Trophoblast cell (in vitro differentiated cells and primary cell): ENCODE data around the gene FLYWCH1.

Source experiments
- DNase-seq, 2 donors: peaks; one replicate each; pipeline ENCODE4 v3.0.0-alpha.2; 2016
- H2AFZ ChIP-seq: 2 replicates; pipeline ENCODE4 v1.6.1; 2013; ENCODE audit warnings: low read length, moderate library complexity, mild to moderate bottlenecking; ENCODE audit not compliant: insufficient read depth, poor library complexity
- H2AK5ac ChIP-seq: 2 replicates; pipeline ENCODE4 v1.6.1; 2013; ENCODE audit warnings: mild to moderate bottlenecking, low read length
- H2BK120ac ChIP-seq: 2 replicates; pipeline ENCODE4 v1.6.1; 2013; ENCODE audit warnings: low read length, mild to moderate bottlenecking, moderate library complexity; ENCODE audit not compliant: insufficient read depth, poor library complexity
- H2BK12ac ChIP-seq: 2 replicates; pipeline ENCODE4 v1.6.1; 2013; ENCODE audit warnings: mild to moderate bottlenecking, low read length, moderate library complexity
- H2BK5ac ChIP-seq: 2 replicates; pipeline ENCODE4 v1.6.1; 2013; ENCODE audit warnings: low read length, low read depth, moderate library complexity, mild to moderate bottlenecking; ENCODE audit not compliant: poor library complexity
- H3K14ac ChIP-seq: 2 replicates; pipeline ENCODE4 v1.6.1; 2013; ENCODE audit warnings: mild to moderate bottlenecking, low read length
- H3K18ac ChIP-seq: 2 replicates; pipeline ENCODE4 v1.6.1; 2013; ENCODE audit warnings: mild to moderate bottlenecking, low read length
- H3K23ac ChIP-seq: 2 replicates; pipeline ENCODE4 v1.6.1; 2013; ENCODE audit warnings: low read length
- H3K27ac ChIP-seq: 2 replicates; pipeline ENCODE4 v1.5.1; 2013; ENCODE audit warnings: low read depth, mild to moderate bottlenecking, inconsistent platforms, low read length, moderate library complexity
- H3K27me3 ChIP-seq: 2 replicates; pipeline ENCODE4 v1.6.1; 2013; ENCODE audit warnings: inconsistent platforms, mild to moderate bottlenecking, low read length, moderate library complexity; ENCODE audit not compliant: insufficient read depth
- H3K36me3 ChIP-seq, 2 experiments: 1 replicate in 1 of 2; 2 replicates in 1 of 2; pipeline ENCODE4 v1.6.1; 2013; ENCODE audit warnings: low read length in 2 of 2, mild to moderate bottlenecking in 2 of 2, moderate library complexity in 1 of 2; ENCODE audit not compliant: insufficient read depth in 2 of 2, control insufficient read depth in 1 of 2
- H3K4ac ChIP-seq: 2 replicates; pipeline ENCODE4 v1.6.1; 2013; ENCODE audit warnings: low read depth, mild to moderate bottlenecking, low read length, moderate library complexity
- H3K4me1 ChIP-seq, 2 experiments: 1 replicate in 1 of 2; 2 replicates in 1 of 2; pipeline ENCODE4 v1.6.1; 2013; ENCODE audit warnings: low read length in 2 of 2, mild to moderate bottlenecking in 2 of 2, moderate library complexity in 1 of 2; ENCODE audit not compliant: insufficient read depth in 2 of 2, control insufficient read depth in 1 of 2
- H3K4me2 ChIP-seq: 2 replicates; pipeline ENCODE4 v1.6.1; 2013; ENCODE audit warnings: inconsistent platforms, mild to moderate bottlenecking, low read length, moderate library complexity
- H3K4me3 ChIP-seq: 2 replicates; pipeline ENCODE4 v1.5.1; 2013; ENCODE audit warnings: mild to moderate bottlenecking, low read depth, low read length, inconsistent platforms
- H3K79me1 ChIP-seq: one replicate; pipeline ENCODE4 v1.6.1; 2013; ENCODE audit warnings: low read length
- H3K79me2 ChIP-seq: 2 replicates; pipeline ENCODE4 v1.6.1; 2013; ENCODE audit warnings: low read length, mild to moderate bottlenecking; ENCODE audit not compliant: control insufficient read depth, insufficient read depth, poor library complexity
- H3K9ac ChIP-seq: 2 replicates; pipeline ENCODE4 v1.6.1; 2013; ENCODE audit warnings: mild to moderate bottlenecking, low read length
- H3K9me3 ChIP-seq: 2 replicates; pipeline ENCODE4 v1.6.1; 2013; ENCODE audit warnings: low read depth, mild to moderate bottlenecking, control low read depth, inconsistent platforms, low read length; ENCODE audit not compliant: insufficient read depth
- H4K12ac ChIP-seq: 2 replicates; pipeline ENCODE4 v1.6.1; 2013; ENCODE audit warnings: low read depth, mild to moderate bottlenecking, low read length, moderate library complexity
- H4K8ac ChIP-seq: 2 replicates; pipeline ENCODE4 v1.6.1; 2013; ENCODE audit warnings: low read depth, mild to moderate bottlenecking, low read length, moderate library complexity
- H4K91ac ChIP-seq: one replicate; pipeline ENCODE4 v1.6.1; 2013; ENCODE audit warnings: low read depth, mild to moderate bottlenecking, low read length, moderate library complexity
- WGBS: extraction: QIAGEN DNeasy Blood & Tissue Kit; methylation state at CpG from one replicate; pipeline ENCODE4 v1.1.7; 2013; ENCODE audit warnings: missing lambda C conversion rate; ENCODE audit not compliant: insufficient read length, insufficient coverage; ENCODE audit errors: extremely low coverage; 5-methylcytosine and 5-hydroxymethylcytosine counted together

FLYWCH1 gene

GRCh38 chr16:2948807-2949704, 37.3 kb downstream of the FLYWCH1 start:
- no peak overlapping the region for H3K4me2 ChIP-seq
- no peak overlapping the region for H3K27ac ChIP-seq
- H3K79me1 ChIP-seq: no peaks in the 10 kb centered on the region
- no CpG with 5 or more reads among the region's 36 CpGs for WGBS
- no peak overlapping the region for H2BK120ac ChIP-seq
- no peak overlapping the region for H4K8ac ChIP-seq
- H2BK5ac ChIP-seq: no peak overlapping the region
- no peak for DNase-seq
- peaks cover 10 to 14% of the 10 kb centered on the region in 2 experiments for H3K36me3 ChIP-seq
- no peak overlapping the region for H3K9ac ChIP-seq
- H3K18ac ChIP-seq: no peak overlapping the region
- no peaks in the 10 kb centered on the region for H3K79me2 ChIP-seq
- H3K27me3 ChIP-seq: no peaks in the 10 kb centered on the region
- no peak overlapping the region for H2BK12ac ChIP-seq
- no peaks in the 10 kb centered on the region for H3K4me1 ChIP-seq
- no peak overlapping the region for H3K4me3 ChIP-seq
- H3K14ac ChIP-seq: no peak overlapping the region
- H4K91ac ChIP-seq: no peak overlapping the region
- H2AFZ ChIP-seq: no peak overlapping the region
- H3K9me3 ChIP-seq: no peaks in the 10 kb centered on the region
- no peak overlapping the region for H2AK5ac ChIP-seq
- H4K12ac ChIP-seq: no peak overlapping the region
- H3K23ac ChIP-seq: no peak overlapping the region
- no peak overlapping the region for H3K4ac ChIP-seq

GRCh38 chr16:2949705-2950352, 38.1 kb downstream of the FLYWCH1 start:
- H4K12ac ChIP-seq: no peak overlapping the region
- no CpG with 5 or more reads among the region's 19 CpGs for WGBS

GRCh38 chr16:2950353-2950724, 38.6 kb downstream of the FLYWCH1 start:
- Histone ChIP-seq H4K12ac (no peak overlapping the region), H3K9ac (no peak overlapping the region), H3K14ac (no peak overlapping the region), H4K8ac (no peak overlapping the region), H3K4me3 (no peak overlapping the region), H3K4ac (no peak overlapping the region), H2AK5ac (no peak overlapping the region), H3K9me3 (no peaks in the 10 kb centered on the region), H3K27me3 (no peaks in the 10 kb centered on the region), H3K23ac (no peak overlapping the region), H3K36me3 (peaks cover 10 to 13% of the 10 kb centered on the region in 2 experiments), H3K79me1 (no peaks in the 10 kb centered on the region), H2BK120ac (no peak overlapping the region), H3K4me1 (no peaks in the 10 kb centered on the region), H3K27ac (no peak overlapping the region), H2BK12ac (no peak overlapping the region), H2BK5ac (no peak overlapping the region), H2AFZ (no peak overlapping the region), H3K79me2 (no peaks in the 10 kb centered on the region), H3K18ac (no peak overlapping the region), H3K4me2 (no peak overlapping the region), H4K91ac (no peak overlapping the region)
- DNase-seq: no peak
- no CpG with 5 or more reads among the region's 13 CpGs for WGBS

More at GRCh38 chr16:2949705-2950352, 38.1 kb downstream of the FLYWCH1 start:
- H3K14ac ChIP-seq: no peak overlapping the region
- no peak for DNase-seq
- no peak overlapping the region for H2BK12ac ChIP-seq
- H3K18ac ChIP-seq: no peak overlapping the region
- H4K8ac ChIP-seq: no peak overlapping the region
- no peak overlapping the region for H3K27ac ChIP-seq
- H3K9ac ChIP-seq: no peak overlapping the region
- H3K9me3 ChIP-seq: no peaks in the 10 kb centered on the region
- H2BK120ac ChIP-seq: no peak overlapping the region
- no peak overlapping the region for H2AK5ac ChIP-seq
- H3K4me3 ChIP-seq: no peak overlapping the region
- H2AFZ ChIP-seq: no peak overlapping the region
- H3K4ac ChIP-seq: no peak overlapping the region
- H4K91ac ChIP-seq: no peak overlapping the region
- H3K79me1 ChIP-seq: no peaks in the 10 kb centered on the region
- no peak overlapping the region for H3K23ac ChIP-seq
- no peaks in the 10 kb centered on the region for H3K79me2 ChIP-seq
- H3K4me1 ChIP-seq: no peaks in the 10 kb centered on the region
- no peak overlapping the region for H3K4me2 ChIP-seq
- H3K27me3 ChIP-seq: no peaks in the 10 kb centered on the region
- peaks cover 10 to 13% of the 10 kb centered on the region in 2 experiments for H3K36me3 ChIP-seq
- no peak overlapping the region for H2BK5ac ChIP-seq

- H3K9ac ChIP-seq: no peak overlapping the region
- no peak overlapping the region for H3K4me3 ChIP-seq
- H4K91ac ChIP-seq: no peak overlapping the region
- H3K14ac ChIP-seq: no peak overlapping the region
- no peaks in the 10 kb centered on the region for H3K9me3 ChIP-seq
- H4K8ac ChIP-seq: no peak overlapping the region
- peak in 1 of 2 donors; percentile 24 for DNase-seq
- no peak overlapping the region for H2BK5ac ChIP-seq
- H3K4me1 ChIP-seq: no peaks in the 10 kb centered on the region
- H3K27me3 ChIP-seq: no peaks in the 10 kb centered on the region
- H2AK5ac ChIP-seq: no peak overlapping the region
- H2BK12ac ChIP-seq: no peak overlapping the region
- WGBS: no CpG with 5 or more reads among the region's 16 CpGs
- H3K79me2 ChIP-seq: no peaks in the 10 kb centered on the region
- H3K27ac ChIP-seq: no peak overlapping the region
- H3K36me3 ChIP-seq: peaks cover 10 to 13% of the 10 kb centered on the region in 2 experiments
- H4K12ac ChIP-seq: no peak overlapping the region
- no peak overlapping the region for H2AFZ ChIP-seq
- H3K79me1 ChIP-seq: no peaks in the 10 kb centered on the region
- H3K4ac ChIP-seq: no peak overlapping the region
- H3K23ac ChIP-seq: no peak overlapping the region
- no peak overlapping the region for H3K4me2 ChIP-seq
- no peak overlapping the region for H3K18ac ChIP-seq
- H2BK120ac ChIP-seq: no peak overlapping the region
Observed at GRCh38 chr16:2950773-2951172, 39.0 kb downstream of the FLYWCH1 start.
